ENCODE measurements around the gene CIDEC. TPM values are rescaled to one million over a fixed set of nuclear protein-coding genes. Genes with fewer than 3 reads are reported as not detected.
A peak's percentile ranks its signal among the peaks of the same experiment; 100 is the strongest.

The CIDEC gene
- total RNA-seq, 6 donors from 2014 or later: not detected

GRCh38 chr3:9887480-9887879, 7.4 kb upstream of the CIDEC start:
- 82 to 87% methylated on average over 5 of the region's 5 CpGs for WGBS, 2 donors
- TF ChIP-seq CTCF (IDR thresholded peaks at IDR 0.05): no peak
- TF ChIP-seq POLR2A (IDR thresholded peaks at IDR 0.05): no peak
- TF ChIP-seq POLR2AphosphoS5 (IDR thresholded peaks at IDR 0.05): no peak
- TF ChIP-seq EP300 (IDR thresholded peaks at IDR 0.05): no peak
- Histone ChIP-seq H3K4me3 (no peak overlapping the region), H3K27ac (no peak overlapping the region), H3K4me1 (peaks cover 10 to 13% (median 11%) of the 10 kb centered on the region in 4 donors), H3K36me3 (peaks cover 0 to 1% (median 0%) of the 10 kb centered on the region in 4 donors), H3K9me3 (no peaks in the 10 kb centered on the region), H3K27me3 (no peaks in the 10 kb centered on the region)
- ATAC-seq (ENCODE audit: low FRiP score in 2 of 2) (no peak), DNase-seq (no peak)

- H3K4me1 ChIP-seq: peaks cover 3 to 6% (median 4%) of the 10 kb centered on the region in 4 donors
- H3K9me3 ChIP-seq: no peaks in the 10 kb centered on the region
- TF ChIP-seq POLR2A (IDR thresholded peaks at IDR 0.05) (no peak), POLR2AphosphoS5 (IDR thresholded peaks at IDR 0.05) (no peak), CTCF (IDR thresholded peaks at IDR 0.05) (no peak), EP300 (IDR thresholded peaks at IDR 0.05) (no peak)
- no peak overlapping the region for H3K4me3 ChIP-seq
- ATAC-seq (ENCODE audit: low FRiP score in 2 of 2) (no peak), DNase-seq (no peak)
- H3K27ac ChIP-seq: no peak overlapping the region
- no peaks in the 10 kb centered on the region for H3K36me3 ChIP-seq
- H3K27me3 ChIP-seq: no peaks in the 10 kb centered on the region
These were observed 6.3 kb upstream of the CIDEC start for GRCh38 chr3:9886328-9886727.

- ATAC-seq (ENCODE audit: low FRiP score in 2 of 2) (peak in 1 of 2 donors; percentile 94), DNase-seq (no peak)
- WGBS, 2 donors: 87% methylated on average over 11 of the region's 11 CpGs
These were observed 4.6 kb upstream of the CIDEC start for GRCh38 chr3:9884555-9885165.

GRCh38 chr3:9883706-9884554, 3.9 kb upstream of the CIDEC start:
- ATAC-seq (ENCODE audit: low FRiP score in 2 of 2) (peak in 1 of 2 donors; percentile 72), DNase-seq (no peak)
- Histone ChIP-seq H3K36me3 (no peaks in the 10 kb centered on the region), H3K9me3 (no peaks in the 10 kb centered on the region), H3K27me3 (no peaks in the 10 kb centered on the region), H3K27ac (no peak overlapping the region), H3K4me3 (no peak overlapping the region), H3K4me1 (no peaks in the 10 kb centered on the region)
- 84 to 90% methylated on average over 7 of the region's 7 CpGs for WGBS, 2 donors
- TF ChIP-seq POLR2A (IDR thresholded peaks at IDR 0.05): no peak
- TF ChIP-seq POLR2AphosphoS5 (IDR thresholded peaks at IDR 0.05): no peak
- no peak for TF ChIP-seq CTCF (IDR thresholded peaks at IDR 0.05)
- no peak for TF ChIP-seq EP300 (IDR thresholded peaks at IDR 0.05)

More at GRCh38 chr3:9884555-9885165, 4.6 kb upstream of the CIDEC start:
- H3K9me3 ChIP-seq: no peaks in the 10 kb centered on the region
- no peaks in the 10 kb centered on the region for H3K36me3 ChIP-seq
- no peak overlapping the region for H3K4me3 ChIP-seq
- H3K4me1 ChIP-seq: no peaks in the 10 kb centered on the region
- no peak for TF ChIP-seq CTCF (IDR thresholded peaks at IDR 0.05)
- no peak for TF ChIP-seq POLR2AphosphoS5 (IDR thresholded peaks at IDR 0.05)
- TF ChIP-seq POLR2A (IDR thresholded peaks at IDR 0.05): no peak
- TF ChIP-seq EP300 (IDR thresholded peaks at IDR 0.05): no peak
- H3K27me3 ChIP-seq: no peaks in the 10 kb centered on the region
- H3K27ac ChIP-seq: no peak overlapping the region
